ENCODE results near the gene BLOC1S2. TPM values are rescaled to one million over a fixed set of nuclear protein-coding genes. Genes with fewer than 3 reads are reported as not detected.

BLOC1S2 gene
- total RNA-seq, 1 donor from 2014 or later, result 37.5 TPM

DNA sequence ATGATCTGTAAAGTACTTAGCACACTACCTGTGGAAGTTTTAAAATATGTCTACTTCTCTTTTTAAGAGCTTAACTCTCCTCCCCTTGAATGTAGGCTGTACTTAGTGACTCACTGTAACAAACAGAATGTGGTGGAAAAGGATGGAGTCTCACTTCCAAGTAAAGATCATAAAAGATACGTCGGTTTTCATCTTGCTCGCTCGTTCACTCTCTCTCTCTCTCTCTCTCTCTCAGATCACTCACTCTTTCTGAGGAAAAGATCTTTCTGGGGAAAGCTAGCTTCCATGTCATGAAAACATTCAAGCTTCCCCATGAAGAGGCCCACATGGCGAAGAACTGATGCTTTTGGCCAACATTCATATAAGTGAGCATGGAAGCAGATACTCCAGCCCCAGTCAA lies 62.6 kb downstream of the BLOC1S2 start:
- Mint-ChIP-seq H3K27ac (ENCODE audit: unreplicated experiment) (no peak overlapping the region), H3K27me3 (ENCODE audit: low read depth) (no peaks in the 10 kb centered on the region), H3K4me1 (peaks cover 11% of the 10 kb centered on the region), H3K4me3 (no peak overlapping the region), H3K36me3 (ENCODE audit: low read depth) (peaks cover 11% of the 10 kb centered on the region), H3K9me3 (no peaks in the 10 kb centered on the region)
- TF ChIP-seq, protein P1, sequence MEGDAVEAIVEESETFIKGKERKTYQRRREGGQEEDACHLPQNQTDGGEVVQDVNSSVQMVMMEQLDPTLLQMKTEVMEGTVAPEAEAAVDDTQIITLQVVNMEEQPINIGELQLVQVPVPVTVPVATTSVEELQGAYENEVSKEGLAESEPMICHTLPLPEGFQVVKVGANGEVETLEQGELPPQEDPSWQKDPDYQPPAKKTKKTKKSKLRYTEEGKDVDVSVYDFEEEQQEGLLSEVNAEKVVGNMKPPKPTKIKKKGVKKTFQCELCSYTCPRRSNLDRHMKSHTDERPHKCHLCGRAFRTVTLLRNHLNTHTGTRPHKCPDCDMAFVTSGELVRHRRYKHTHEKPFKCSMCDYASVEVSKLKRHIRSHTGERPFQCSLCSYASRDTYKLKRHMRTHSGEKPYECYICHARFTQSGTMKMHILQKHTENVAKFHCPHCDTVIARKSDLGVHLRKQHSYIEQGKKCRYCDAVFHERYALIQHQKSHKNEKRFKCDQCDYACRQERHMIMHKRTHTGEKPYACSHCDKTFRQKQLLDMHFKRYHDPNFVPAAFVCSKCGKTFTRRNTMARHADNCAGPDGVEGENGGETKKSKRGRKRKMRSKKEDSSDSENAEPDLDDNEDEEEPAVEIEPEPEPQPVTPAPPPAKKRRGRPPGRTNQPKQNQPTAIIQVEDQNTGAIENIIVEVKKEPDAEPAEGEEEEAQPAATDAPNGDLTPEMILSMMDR (conservative IDR thresholded peaks at IDR 0.05), result no peak
- DNase-seq (ENCODE audit: low read depth, low spot score), result no peak

Other genes starting within 250 kb of the BLOC1S2 start
- not detected in 2 replicates for gene CPN1, start 204.8 kb downstream of the BLOC1S2 start, total RNA-seq
- 35.8 and 36.6 TPM in 2 replicates for gene ERLIN1, start 100.7 kb downstream of the BLOC1S2 start, total RNA-seq
- gene CHUK, start 57.1 kb downstream of the BLOC1S2 start, total RNA-seq, result 21.4 and 24.4 TPM in 2 replicates
- gene CWF19L1, start 19.0 kb downstream of the BLOC1S2 start, total RNA-seq, result 29.2 and 33.2 TPM in 2 replicates
- gene PKD2L1, start 43.5 kb upstream of the BLOC1S2 start, total RNA-seq, result 0.14 TPM in 1 of 2 replicates, not detected in the other
- 969 and 975 TPM in 2 replicates for gene SCD, start 60.6 kb upstream of the BLOC1S2 start, total RNA-seq
- 3.8 and 4.2 TPM in 2 replicates for gene WNT8B, start 176.3 kb upstream of the BLOC1S2 start, total RNA-seq
- 18.1 and 18.7 TPM in 2 replicates for gene SEC31B, start 233.2 kb upstream of the BLOC1S2 start, total RNA-seq
- gene NDUFB8, start 243.2 kb upstream of the BLOC1S2 start, total RNA-seq, result 200 and 235 TPM in 2 replicates
- 55.7 and 62.9 TPM in 2 replicates for gene HIF1AN, start 249.3 kb upstream of the BLOC1S2 start, total RNA-seq

All from neural crest cell (in vitro differentiated cells).